ENCODE data around the gene STPG4.

DNA sequence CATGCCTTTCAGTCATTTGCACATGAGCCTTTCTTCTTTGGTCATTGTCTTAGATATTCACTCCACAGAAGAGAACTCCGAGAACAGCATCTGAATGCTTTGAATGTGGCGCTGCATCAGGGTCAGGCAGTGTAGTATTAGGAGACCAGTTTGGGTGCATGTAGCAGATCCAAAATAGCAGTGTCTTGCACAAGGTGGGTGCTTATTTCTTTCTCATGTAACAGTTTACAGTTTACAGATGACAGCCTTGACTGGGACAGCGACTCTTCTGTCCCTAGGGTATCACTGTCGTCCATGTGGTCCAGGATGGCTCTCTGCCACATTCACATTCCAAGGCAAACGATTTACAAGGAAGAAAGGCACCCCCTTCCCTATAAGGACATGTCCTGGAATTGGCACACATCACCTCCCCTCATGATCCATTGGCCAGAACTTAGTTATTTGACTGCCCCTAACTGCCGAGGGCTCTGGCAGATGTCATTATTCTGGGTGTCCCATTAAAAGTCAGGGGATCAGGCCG is 101.0 kb downstream of the STPG4 start:
- TF ChIP-seq, protein P1, sequence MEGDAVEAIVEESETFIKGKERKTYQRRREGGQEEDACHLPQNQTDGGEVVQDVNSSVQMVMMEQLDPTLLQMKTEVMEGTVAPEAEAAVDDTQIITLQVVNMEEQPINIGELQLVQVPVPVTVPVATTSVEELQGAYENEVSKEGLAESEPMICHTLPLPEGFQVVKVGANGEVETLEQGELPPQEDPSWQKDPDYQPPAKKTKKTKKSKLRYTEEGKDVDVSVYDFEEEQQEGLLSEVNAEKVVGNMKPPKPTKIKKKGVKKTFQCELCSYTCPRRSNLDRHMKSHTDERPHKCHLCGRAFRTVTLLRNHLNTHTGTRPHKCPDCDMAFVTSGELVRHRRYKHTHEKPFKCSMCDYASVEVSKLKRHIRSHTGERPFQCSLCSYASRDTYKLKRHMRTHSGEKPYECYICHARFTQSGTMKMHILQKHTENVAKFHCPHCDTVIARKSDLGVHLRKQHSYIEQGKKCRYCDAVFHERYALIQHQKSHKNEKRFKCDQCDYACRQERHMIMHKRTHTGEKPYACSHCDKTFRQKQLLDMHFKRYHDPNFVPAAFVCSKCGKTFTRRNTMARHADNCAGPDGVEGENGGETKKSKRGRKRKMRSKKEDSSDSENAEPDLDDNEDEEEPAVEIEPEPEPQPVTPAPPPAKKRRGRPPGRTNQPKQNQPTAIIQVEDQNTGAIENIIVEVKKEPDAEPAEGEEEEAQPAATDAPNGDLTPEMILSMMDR (IDR thresholded peaks at IDR 0.05) = no peak
- no peak for TF ChIP-seq POLR2A (IDR thresholded peaks at IDR 0.05)

Measured in thyroid gland (tissue), 4 donors.